Uterine smooth muscle cell (primary cell): Measurements from ENCODE around the gene ZNF639. TPM values are rescaled to one million over a fixed set of nuclear protein-coding genes. Genes with fewer than 3 reads are reported as not detected.

Source experiments
- total RNA-seq: library from RNA; depleted of rRNA; stranded (reverse); fragments of >200 nt; gene quantifications from 2 replicates; pipeline ENCODE4 v1.2.3, GENCODE V29; 2014

ZNF639 gene, protein sequence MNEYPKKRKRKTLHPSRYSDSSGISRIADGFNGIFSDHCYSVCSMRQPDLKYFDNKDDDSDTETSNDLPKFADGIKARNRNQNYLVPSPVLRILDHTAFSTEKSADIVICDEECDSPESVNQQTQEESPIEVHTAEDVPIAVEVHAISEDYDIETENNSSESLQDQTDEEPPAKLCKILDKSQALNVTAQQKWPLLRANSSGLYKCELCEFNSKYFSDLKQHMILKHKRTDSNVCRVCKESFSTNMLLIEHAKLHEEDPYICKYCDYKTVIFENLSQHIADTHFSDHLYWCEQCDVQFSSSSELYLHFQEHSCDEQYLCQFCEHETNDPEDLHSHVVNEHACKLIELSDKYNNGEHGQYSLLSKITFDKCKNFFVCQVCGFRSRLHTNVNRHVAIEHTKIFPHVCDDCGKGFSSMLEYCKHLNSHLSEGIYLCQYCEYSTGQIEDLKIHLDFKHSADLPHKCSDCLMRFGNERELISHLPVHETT
- 55.7 and 56.6 TPM in 2 replicates for total RNA-seq

DNA sequence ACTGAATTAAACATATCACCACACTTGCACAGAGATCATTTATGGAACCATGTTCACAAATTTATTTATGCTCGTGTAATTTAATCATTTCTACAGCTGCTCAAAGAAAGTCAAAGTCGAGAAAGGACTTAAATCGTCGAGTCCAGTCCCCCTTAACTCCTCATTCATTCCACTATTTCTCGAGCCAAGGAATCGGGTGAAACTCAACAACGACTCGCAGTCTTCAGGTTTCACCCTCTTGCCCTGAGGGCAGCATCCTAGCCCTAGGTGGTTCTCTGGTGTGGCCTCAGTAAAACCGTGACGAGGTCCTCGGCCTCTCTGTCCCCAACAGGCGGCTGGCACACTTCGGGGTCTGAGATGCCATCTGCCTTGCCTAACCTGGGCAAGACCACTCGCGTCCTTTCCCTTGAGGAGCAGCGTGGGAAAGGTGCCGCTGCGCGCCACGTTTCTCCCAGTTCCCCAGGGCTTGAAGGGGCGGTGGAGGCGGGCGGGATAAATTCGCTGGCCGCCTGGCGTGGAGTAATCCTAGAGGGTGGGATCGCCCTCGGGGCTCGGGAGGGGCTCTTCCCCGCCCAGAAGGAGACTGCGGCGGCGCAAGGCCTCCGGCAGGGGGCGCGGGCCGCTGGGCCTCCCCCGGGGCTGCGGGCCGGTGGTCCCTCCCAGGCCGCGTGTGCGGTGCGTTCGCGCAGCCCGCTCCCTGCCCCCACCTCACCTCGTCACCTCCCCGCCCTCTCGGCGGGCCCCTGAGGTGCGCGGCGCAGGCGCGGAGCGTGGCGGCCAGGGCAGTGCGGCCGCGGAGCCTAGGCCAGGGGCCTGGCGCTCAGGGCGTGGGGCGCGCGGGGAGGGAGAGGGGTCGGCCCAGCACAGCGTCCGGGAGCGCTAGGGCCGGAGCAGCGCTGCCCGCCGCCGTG lies at the start of gene ZNF639:
TSS of gene ZNF639 (plus strand) at position 746 of the 911 bp plus-strand sequence. CDS start 5,263 bp downstream, outside the sequence.

GRCh38 chr3:179347345-179348194 lies 24.7 kb downstream of the ZNF639 start, which contains the start of gene MFN1:
TSS of gene MFN1 (plus strand) at chr3:179347709. CDS start at chr3:179348852, 1,143 bp downstream.

Other genes starting within 250 kb of the ZNF639 start
- gene PIK3CA, start 174.7 kb upstream of the ZNF639 start, total RNA-seq, result 42.8 and 46.5 TPM in 2 replicates
- 1.2 and 1.5 TPM in 2 replicates for gene KCNMB3, start 71.9 kb upstream of the ZNF639 start, total RNA-seq
- 58.2 and 62.9 TPM in 2 replicates for gene MFN1, start 24.7 kb downstream of the ZNF639 start, total RNA-seq
- 62.5 and 103 TPM in 2 replicates for gene GNB4, start 128.4 kb downstream of the ZNF639 start, total RNA-seq
- gene ACTL6A, start 239.9 kb downstream of the ZNF639 start, total RNA-seq, result 65.1 and 140 TPM in 2 replicates